ENCODE data around the gene SLC40A1.

DNA sequence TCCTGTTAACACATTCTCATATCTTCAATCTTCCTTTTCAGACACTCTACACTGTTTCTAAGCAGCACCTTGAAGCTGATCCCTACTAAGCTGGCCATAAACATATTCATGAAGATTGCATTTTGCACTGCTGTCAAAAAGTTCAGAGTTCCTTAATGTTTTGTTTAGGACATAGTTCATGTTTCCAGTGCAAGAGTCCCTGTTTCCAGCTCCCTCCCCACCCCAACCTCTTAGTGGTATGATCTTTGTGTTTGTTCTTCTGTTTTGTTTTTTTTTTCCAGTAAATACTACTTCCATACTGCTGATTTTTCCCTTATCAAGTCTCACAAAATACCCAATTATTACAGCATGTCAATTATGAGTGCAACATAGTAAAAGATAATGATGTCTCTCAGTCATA lies 4.1 kb upstream of the SLC40A1 start:
- TF ChIP-seq, protein P1, sequence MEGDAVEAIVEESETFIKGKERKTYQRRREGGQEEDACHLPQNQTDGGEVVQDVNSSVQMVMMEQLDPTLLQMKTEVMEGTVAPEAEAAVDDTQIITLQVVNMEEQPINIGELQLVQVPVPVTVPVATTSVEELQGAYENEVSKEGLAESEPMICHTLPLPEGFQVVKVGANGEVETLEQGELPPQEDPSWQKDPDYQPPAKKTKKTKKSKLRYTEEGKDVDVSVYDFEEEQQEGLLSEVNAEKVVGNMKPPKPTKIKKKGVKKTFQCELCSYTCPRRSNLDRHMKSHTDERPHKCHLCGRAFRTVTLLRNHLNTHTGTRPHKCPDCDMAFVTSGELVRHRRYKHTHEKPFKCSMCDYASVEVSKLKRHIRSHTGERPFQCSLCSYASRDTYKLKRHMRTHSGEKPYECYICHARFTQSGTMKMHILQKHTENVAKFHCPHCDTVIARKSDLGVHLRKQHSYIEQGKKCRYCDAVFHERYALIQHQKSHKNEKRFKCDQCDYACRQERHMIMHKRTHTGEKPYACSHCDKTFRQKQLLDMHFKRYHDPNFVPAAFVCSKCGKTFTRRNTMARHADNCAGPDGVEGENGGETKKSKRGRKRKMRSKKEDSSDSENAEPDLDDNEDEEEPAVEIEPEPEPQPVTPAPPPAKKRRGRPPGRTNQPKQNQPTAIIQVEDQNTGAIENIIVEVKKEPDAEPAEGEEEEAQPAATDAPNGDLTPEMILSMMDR (conservative IDR thresholded peaks at IDR 0.05 in 1 of 2, IDR thresholded peaks at IDR 0.05 in 1 of 2; ENCODE audit: extremely low read depth in 1 of 2, insufficient read depth in 1 of 2, low read depth in 1 of 2, low read length in 2 of 2), result no peak
- TF ChIP-seq EZH2 (IDR thresholded peaks at IDR 0.05; ENCODE audit: borderline replicate concordance, low read length), result no peak
